Smooth muscle cell of trachea (primary cell): ENCODE measurements around the gene MRPS18C. TPM values are rescaled to one million over a fixed set of nuclear protein-coding genes. Genes with fewer than 3 reads are reported as not detected.

Experiments
- total RNA-seq: library from RNA; depleted of rRNA; stranded (reverse); fragments of >200 nt; gene quantifications from 2 replicates; pipeline ENCODE4 v1.2.1, GENCODE V29; 2014

Gene MRPS18C
- total RNA-seq: 15.4 and 36.2 TPM in 2 replicates

DNA sequence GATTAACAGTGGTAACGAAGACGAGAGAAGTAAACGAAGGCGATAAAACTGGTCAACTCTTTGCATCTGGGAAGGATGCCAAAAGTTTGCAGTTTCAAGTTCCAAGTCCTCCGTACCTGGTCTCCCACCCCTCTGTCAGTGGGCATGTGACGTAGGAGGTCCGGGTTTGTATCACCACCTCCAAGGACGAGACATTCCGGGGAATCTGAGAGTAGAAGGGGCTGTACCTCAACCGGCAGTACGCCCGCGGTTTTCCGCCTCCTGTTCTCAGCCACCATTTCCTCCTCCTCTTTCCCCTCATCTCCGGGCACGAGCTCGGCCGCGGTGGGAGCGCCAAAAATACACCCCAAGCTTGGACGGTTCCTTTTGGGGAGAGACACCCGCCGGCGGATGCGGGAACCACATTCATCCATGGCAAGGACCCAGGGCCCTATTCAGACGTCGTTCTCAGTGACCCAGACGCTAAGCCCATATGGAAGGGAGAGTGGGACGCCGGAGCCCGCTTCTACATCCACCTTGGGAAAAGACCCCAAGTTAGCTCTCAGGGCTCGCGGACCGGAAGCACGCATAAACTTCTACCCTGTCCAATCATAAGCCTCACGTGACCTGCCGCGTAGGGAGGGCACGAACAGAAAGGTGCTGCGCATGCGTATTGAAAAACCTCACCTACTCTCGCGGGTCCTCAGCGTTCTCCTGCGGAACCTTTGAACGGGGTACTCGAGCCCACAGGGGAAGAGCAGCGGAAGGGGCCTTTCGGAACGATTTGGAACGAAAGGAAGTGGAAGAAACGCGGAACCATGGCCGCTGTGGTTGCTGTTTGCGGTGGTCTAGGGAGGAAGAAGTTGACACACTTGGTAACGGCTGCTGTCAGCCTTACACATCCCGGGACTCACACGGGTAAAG is at the start of gene MRPS18C, which contains the start of gene HELQ:
Gene MRPS18C (plus strand): TSS at position 778 of the 903 bp plus-strand sequence. CDS start 20 bp downstream, at position 798.
Gene HELQ (minus strand): TSS at position 543 of the 903 bp plus-strand sequence. CDS start 130 bp downstream, at position 413.

DNA sequence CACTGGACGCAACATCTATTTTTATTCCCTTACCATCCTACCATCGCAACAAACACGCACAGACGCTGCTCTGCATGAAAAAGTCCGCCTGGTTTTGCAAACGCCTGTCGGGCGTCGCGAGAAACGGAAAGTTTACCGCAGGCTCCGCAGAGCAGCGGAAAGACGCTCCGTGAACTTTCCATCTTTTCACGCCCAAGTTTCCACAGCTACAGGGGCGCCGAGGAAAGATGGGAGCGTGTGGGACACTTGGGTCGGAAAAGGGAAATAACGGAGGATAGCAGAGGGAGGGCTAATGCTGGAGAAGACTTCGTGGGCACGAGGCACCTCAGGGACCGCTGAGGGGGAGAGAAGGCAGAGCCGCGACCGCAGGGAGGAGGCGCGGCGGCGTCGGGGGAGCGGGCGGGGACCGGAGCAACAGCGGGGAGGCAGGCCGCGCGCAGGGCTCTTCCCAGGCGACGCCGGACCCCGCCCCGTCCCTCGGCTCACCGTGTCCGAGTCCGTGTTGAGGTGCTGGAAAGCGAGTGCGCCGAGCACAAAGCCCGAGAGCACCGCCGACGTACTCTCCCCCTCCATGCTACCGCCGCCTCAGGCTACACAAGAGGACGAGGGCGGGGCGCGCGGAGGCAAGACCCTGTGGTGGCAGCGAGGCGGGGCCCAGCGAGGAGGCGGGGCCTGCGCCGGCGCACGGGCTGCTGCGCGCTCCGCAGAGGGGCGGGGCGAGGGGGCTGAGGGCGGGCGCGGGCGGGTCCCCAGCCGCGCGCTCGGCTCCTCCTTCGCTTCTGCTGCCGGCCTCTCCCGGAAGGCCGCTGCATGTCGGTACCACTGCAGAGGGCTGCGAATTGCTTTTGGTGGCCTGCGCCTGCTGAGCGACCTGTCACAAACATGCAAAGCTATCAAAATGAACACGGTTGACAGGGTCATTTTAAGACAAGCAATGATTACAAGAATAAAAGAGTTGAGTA is 28.9 kb downstream of the MRPS18C start, which contains the start of gene ABRAXAS1:
Gene ABRAXAS1 (minus strand): TSS at position 601 of the 962 bp plus-strand sequence. CDS start 28 bp downstream, at position 573.

Other genes with a start within 250 kb of the MRPS18C start
- 8.9 and 25.3 TPM in 2 replicates for gene COQ2, start 171.3 kb upstream of the MRPS18C start, total RNA-seq
- 0.50 and 1.6 TPM in 2 replicates for gene HPSE, start 121.2 kb upstream of the MRPS18C start, total RNA-seq
- 18.6 and 22.2 TPM in 2 replicates for gene HELQ, start 235 bp upstream of the MRPS18C start, total RNA-seq
- gene ABRAXAS1, start 29.0 kb downstream of the MRPS18C start, total RNA-seq: 23.8 and 26.0 TPM in 2 replicates
- 13.6 and 20.8 TPM in 2 replicates for gene GPAT3, start 80.0 kb downstream of the MRPS18C start, total RNA-seq